ENCODE data around the gene ETV3L.

GRCh38 chr1:157099633-157100009, at the start of gene ETV3L:
- TF ChIP-seq ZNF121 (tag by site-specific recombination; IDR thresholded peaks at IDR 0.05) (no peak), BCL11A (tag by site-specific recombination; IDR thresholded peaks at IDR 0.05; ENCODE audit: low read depth) (no peak), GLIS2 (tag by site-specific recombination; IDR thresholded peaks at IDR 0.05) (no peak), CTCF (tag by site-specific recombination; IDR thresholded peaks at IDR 0.05) (no peak), MYNN (tag by site-specific recombination; IDR thresholded peaks at IDR 0.05; ENCODE audit: borderline replicate concordance) (no peak), ZNF274 (IDR thresholded peaks at IDR 0.05; ENCODE audit: low read length) (no peak), ZNF274 (tag by site-specific recombination; IDR thresholded peaks at IDR 0.05; ENCODE audit: borderline replicate concordance) (no peak)

All from HEK293 (cell line).